NB4 (cell line): ENCODE results near the gene FAM118A.

ENCODE experiments used
- CTCF ChIP-seq: IDR thresholded peaks from one replicate; pipeline ENCODE4 v1.5.1; 2012; ENCODE audit warnings: low read depth, low read length
- MYC ChIP-seq: IDR thresholded peaks from 2 replicates; pipeline ENCODE4 v1.6.1; 2011; ENCODE audit warnings: low read depth, low read length
- POLR2A ChIP-seq: IDR thresholded peaks from 2 replicates; pipeline ENCODE4 v1.6.1; 2011; ENCODE audit warnings: mild to moderate bottlenecking; ENCODE audit not compliant: insufficient read length; ENCODE audit errors: extremely low read depth
- TF ChIP-seq, protein P1 (sequence below): IDR thresholded peaks from 2 replicates; pipeline ENCODE4 v1.6.1; 2011; ENCODE audit warnings: low read depth, low read length

DNA sequence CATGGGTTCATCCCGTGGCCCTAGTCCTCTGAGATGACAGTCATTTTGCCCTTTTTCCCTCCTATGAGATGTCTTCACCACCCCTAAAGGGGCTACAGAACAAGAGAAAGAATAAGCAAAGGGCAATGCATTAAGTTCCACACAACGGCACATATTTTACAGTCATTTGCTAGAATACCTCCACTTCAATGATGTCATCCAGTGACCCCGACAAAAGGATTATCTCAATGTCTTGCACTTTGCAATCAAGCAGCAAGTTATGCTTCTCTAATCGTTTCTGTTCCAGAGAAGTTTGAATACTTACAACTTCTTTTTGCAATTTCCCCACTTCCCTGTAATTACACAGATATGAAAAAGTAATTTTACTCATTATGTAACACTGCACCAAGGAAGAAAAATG lies 49.9 kb downstream of the FAM118A start:
- TF ChIP-seq, protein P1, sequence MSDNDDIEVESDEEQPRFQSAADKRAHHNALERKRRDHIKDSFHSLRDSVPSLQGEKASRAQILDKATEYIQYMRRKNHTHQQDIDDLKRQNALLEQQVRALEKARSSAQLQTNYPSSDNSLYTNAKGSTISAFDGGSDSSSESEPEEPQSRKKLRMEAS, result no peak
- no peak for TF ChIP-seq POLR2A
- no peak for TF ChIP-seq CTCF
- TF ChIP-seq MYC, result no peak
